ENCODE data around the gene KBTBD12.

GRCh38 chr3:127985216-127985615 lies 70.2 kb downstream of the KBTBD12 start:
- no peak for TF ChIP-seq POLR2A (IDR thresholded peaks at IDR 0.05)
- TF ChIP-seq CTCF (IDR thresholded peaks at IDR 0.05): no peak
- TF ChIP-seq POLR2AphosphoS5 (IDR thresholded peaks at IDR 0.05): no peak
